Stimulated activated CD4-positive, alpha-beta T cell treated with anti-CD3 and anti-CD28 coated beads, TNF-alpha, amount 100 ng/mL, for 1 hour (primary cell): ENCODE data around the gene CCDC116.
"Not testable (repeated sequence)": the region's sequence is repeated elsewhere in the genome, so short reads cannot be mapped to it uniquely, and the experiment has no call there.

Experiments
- DNase-seq, 3 donors: peaks; one replicate each; pipeline ENCODE4 v3.0.0-alpha.2; 2020; ENCODE audit warnings: low read depth in 3 of 3, low spot score in 1 of 3

CCDC116 gene

DNA sequence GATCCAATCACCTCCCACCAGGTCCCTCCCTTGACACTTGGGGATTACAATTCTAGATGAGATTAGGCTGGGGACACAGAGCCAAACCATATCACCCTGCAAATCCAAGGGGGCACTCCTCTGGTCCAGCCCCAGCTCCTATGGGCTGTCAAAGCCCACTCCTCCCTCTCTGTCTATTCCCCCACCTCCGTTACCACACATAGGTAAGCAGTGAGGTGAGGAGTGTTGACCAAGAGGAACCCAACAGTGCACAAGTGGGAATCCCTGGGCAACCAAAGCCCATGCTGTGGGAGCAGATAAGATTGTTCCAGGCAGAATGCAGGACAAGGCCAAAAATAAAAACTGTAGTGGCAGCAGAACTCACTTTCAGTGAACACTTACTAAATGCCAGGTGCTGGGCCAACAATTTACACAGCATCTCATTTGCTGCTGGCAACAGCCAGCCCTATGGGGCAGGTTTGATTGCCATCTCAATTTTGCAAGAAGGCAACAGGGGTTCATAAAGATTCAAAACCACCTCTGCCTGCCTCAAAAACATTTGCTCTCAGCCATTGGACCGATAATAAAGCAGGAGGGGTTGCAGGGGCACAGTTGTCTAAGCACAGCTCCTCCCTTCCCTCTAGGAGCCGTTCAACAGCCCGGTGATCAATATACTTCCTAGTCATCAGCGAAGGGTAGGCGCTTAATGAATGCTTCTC is 18.4 kb downstream of the CCDC116 start:
- DNase-seq: no peak

DNA sequence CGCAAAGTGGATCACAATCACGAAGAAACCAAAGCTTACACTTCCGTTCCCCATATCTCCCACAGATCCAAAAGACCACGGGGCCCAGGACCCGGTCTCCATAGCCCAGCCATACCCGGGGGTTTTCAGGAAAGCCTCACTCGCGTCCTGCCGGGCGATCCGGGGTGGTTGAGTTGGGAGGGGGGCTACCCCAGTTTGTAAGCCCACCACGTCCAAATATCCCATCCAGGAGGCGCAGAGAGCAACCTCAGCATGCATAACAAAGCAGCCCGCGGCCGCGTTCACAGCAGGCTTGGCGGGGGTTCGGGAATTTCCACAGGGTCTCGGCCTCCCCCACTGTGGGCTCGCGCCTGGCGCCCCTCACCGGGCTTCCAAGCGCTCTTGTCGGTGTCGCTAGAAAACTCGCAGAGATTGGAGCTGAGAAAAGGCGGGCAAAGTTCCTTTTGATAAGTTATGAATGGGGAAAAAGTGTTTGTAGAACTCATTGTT is 19.0 kb downstream of the CCDC116 start:
- no peak for DNase-seq

DNA sequence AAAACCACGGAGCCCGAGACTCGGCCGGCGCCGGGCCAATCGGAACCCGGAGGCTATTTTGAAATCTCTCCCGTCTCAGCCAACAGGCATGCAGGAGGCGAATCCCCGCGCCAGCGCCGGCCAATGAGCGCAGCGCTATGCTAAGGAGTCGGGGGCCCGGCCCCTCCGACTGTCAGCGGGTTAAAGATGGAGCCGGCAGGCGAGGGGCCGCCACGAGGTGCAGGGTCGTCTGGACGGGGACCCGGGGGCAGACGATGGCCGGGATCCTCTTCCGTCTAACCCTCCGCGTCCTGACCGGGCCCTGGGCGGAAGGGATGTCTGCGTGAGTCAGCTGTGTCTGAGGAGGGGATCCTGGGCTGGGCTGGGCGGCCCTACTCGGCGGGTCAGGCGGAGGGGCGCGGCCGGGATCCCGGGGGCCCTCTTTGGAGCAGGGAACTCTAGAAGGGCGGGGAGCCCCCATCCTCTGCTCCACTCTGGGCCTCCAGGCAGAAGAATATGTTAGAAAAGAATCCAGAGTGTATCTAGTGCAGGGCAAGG is 19.5 kb downstream of the CCDC116 start:
- peak in 2 of 3 donors; percentile 59 to 73 for DNase-seq

DNA sequence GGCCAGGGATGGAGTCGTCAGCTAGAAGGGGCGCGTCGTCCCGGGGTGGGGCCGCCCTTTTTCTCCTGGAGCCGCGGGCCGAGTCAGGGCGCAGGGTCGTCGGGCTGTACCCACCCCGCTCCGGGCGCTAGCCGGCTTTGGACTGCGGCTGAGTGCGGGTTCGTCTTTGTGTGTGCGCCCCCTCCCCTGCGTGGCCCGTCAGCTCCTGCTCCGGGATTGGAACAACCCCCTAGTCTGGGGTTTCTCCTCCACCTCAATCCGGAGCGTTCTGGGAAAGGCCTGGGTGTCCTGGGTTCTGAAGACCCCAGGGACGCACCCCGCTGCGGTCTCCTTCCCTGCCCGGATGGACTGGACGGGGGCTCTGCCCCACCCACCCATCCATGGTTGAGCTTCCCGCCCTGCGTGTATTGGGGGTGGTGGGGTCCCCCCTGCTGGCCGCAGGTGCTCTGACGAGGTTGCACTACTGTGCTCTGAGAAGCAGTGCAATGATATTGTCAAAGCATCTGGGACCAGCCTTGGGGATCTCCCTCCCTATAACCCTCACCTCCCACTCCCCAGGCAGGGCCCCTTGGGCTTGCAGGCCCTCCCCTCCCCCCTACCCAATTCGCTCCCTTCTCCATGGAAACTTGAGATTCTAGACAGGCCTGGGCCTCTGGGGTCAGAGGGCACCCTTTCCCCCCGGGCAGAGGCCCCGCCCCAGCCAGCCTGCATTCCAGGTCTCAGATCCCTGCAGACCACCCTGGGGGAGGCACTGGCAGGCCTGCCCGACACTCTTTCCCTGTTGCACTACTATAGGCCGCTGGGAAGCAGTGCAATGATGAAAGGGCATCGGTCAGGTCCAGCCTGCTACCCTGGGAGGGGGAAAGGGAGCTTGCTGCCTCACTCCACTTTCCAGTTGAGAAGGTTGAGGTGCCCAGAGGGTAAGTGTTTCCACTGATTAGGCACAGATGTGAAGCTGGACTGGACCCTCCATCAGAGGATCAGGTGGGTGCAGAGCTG is 20.3 kb downstream of the CCDC116 start:
- DNase-seq: no peak

DNA sequence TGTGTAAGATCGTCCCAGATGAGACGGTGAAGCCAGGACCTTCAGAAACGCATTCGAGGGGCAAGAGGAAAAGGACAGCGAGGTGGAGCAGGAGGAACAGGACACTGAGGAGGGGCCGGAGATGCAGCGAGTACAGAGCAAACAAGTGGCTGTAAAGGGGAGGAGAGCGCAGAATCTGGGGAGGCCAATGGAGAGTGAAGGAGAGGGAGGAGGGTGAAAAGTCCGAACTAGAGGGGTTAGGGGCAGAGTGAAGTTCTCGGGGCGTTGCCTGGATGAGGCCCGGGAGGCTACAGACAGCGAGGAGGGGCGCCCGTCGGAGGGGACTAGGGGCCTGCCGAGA is 24.4 kb downstream of the CCDC116 start:
- DNase-seq: no peak

DNA sequence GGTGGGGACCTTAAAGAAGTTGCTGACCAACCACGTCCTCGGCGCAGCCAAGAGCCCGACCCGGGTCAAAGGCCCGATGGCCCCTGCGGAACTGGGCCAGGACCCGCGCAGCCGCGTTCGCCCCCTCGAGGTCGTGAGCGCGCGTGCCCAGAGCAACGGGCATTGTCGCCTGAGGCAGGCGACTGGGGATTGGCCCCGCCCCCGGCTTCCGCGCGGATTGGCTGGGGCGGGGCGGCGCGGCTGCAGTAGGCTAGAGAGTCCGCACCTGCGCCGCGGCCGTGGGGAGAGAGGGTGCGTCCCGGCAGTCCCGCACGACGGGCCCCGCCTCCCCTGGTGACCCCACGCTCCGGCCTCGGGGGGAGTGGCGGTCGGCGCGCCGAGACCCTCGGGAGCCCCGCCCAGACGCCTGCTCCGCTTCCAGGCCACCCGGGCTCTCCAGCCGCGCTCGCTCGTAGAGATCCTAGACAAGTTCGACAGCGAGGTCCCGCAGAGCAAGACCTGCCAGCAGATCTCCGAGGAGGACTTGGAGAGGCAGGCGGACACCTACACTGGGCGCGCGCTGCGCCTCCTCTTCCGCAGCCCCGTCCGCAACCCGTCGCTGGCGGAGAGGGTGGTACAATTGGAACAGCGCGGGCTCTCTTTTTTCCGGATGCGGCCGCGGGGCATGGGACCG is 24.9 kb downstream of the CCDC116 start:
- peak in 2 of 3 donors; percentile 34 to 69 for DNase-seq

DNA sequence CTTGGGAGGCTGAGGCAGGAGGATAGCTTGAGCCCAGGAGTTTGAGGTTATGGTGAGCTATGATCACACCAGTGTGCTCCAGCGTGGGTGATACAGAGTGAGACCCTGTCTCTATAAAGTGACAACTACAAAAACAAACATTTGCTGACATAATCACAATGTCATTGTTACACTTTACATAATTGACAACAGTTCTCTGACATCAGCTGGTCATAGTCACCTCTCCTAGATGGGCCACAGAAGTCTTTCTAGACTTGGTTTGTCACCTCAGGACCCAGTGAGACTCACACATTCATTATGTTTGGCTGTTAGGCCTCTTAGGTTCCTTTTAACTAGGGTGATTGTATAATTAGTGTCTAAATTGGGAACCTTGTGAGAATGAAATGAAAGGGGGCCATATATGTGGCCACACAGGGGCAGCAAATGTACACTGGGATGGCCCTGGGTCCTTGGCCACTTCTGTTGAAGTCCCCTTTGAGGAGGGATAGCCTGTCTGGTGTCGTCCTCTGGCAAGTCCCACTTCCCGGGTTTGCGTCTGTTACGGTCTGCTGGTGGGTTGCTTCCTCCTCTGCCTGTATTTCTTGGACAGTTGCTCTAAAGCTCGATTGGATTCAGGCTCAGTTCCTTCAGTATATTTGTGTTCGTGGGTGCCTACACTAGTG is 27.4 kb downstream of the CCDC116 start:
- DNase-seq: no peak

DNA sequence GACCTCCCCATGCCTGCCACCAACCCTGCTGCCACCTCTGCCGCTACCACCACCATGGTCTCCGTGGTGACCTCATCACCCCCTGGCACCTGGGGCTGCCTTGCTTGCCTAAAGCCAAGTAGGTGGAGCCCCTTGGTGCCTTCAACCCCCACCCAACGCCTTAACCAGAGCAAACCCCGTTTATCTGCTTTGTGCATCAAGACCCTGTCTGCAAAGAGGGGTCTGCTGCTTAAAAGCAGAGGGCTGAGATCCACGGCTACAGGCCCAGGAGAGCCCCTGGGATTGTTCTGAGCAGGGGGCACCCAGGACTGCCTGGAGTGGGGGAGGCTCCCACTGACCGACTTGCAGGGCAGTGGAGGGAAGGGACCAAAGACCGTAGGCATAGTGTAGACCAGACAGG is 28.3 kb downstream of the CCDC116 start:
- no peak for DNase-seq

DNA sequence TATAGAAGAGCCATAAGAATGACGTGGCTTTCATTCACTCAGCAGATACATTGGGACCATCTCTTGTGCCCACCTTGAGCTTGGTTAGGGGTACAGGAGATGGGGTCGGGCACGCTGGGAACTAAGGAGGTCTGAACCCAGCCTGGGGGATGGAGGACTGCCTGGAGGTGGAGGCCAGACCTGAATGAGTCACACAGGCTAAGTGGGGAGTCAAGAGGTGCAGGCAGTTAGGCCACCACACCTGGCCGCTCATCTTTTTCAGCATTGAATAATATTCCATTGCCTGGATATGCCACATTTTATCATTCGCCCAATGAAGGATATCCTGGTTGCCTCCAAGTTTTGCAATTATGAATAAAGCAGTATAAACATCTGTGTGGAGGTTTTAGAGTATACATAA is 29.4 kb downstream of the CCDC116 start:
- no peak for DNase-seq

DNA sequence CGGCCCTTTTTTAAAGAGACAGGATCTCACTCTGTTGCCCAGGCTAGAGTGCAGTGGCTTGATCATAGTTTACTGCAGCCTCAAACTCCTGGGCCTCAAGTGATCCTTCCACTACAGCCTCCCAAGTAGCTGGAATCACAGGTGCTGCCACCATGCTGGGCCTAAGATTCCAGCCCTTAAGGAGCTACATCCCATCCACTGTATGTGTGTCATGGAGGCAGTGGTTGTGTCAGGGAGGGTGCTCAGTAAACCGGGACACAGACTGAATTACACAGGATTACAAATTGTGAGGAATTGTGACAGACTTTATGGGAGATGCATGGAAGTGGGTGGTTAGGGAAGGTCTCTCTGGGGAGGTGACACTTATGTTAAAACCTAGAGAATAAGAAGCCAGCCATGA is 31.2 kb downstream of the CCDC116 start:
- no peak for DNase-seq

DNA sequence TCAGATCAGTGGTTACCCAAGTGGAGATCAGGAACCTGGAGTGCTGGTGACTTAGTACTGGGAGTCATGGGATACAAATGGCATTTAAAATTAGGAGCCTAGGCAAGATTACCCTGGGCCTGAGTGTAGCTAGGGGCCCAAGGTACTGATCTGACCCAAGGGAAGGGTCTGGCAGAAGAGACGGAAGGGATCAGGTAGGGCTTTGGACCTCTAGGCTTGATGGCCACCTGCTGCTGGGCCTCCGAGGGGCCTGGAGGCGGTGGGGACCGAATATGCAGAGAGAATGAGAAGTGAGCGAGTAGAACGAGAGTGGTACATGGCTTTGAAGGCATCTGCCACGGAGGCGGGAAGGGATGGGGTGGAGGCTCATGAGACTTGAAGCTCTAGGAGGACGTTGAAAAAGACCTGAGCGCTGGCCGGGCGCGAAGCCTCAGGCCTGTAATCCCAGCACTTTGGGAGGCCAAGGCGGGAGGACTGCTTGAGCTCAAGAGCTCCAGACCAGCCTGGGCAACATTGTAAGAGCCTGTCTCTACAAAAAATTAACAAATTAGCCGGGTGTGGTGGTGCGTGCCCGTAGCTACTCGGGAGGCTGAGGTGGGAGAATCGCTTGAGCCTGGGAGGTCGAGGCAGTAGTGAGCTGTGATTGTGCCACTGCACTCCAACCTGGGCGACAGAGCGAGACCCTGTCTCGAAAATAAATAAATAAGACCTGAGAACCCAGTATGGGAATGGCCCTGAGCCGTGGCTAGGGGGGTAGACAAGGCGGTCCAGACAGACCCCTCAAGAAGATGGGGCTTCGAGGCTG is 32.7 kb downstream of the CCDC116 start:
- DNase-seq: no peak

DNA sequence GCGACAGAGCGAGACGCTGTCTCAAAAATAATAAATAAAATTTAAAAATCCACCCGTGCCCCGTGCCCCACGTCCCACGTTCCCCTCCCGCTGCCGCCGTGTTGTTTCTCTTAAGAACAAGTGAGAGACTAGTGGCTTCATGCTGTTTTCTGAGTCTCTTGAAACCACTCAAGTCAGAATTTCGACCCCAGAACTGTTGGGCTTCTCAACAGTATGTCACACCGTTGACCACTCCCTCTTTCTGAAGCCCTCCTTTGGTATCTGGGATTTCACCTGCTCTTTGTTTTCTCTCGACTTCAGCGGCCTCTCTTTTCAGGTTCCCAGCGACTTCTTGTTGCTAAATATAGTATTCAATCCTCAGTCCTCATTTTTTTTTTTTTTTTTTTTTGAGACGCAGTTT is 34.2 kb downstream of the CCDC116 start:
- no peak for DNase-seq

DNA sequence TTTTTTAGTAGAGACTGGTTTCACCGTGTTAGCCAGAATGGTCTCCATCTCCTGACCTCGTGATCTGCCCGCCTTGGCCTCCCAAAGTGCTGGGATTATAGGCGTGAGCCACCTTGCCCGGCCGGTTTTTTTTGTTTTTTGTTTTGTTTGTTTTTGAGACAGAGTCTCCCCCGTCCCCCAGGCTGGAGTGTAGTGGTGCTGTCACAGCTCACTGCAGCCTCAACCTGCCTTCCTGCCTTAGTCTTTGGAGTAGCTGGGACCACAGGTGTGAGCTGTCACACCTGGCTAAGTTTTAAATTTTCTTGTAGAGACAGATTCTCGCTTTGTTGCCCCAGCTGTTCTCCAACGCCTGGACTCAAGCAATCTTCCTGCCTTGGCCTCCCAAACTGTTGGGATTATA is 36.5 kb downstream of the CCDC116 start:
- no peak for DNase-seq

DNA sequence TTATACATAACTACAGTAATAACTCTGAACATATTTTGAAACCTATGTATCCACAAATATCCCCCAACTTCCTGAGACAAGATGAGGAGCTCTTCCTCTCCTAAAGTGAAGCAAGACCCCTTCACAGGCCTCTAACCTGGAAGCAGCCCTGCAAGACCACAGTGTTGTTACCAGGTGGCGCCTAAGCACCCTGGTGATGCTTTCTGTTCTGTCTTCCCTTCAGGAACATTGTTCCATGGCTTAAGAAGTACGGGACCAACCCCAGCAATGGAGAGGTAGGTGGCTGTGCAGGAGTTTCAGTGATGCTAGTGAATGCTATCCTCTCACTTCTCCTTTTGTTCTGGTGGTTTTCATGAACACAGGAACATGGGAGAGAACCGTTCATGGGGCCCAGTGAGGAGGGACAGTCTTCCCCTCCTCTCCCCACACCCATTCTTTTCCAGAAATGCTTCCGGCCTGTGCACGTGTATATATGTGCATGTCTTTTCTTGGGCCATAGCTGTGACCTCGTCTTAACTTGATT is 39.6 kb downstream of the CCDC116 start:
- DNase-seq: no peak

DNA sequence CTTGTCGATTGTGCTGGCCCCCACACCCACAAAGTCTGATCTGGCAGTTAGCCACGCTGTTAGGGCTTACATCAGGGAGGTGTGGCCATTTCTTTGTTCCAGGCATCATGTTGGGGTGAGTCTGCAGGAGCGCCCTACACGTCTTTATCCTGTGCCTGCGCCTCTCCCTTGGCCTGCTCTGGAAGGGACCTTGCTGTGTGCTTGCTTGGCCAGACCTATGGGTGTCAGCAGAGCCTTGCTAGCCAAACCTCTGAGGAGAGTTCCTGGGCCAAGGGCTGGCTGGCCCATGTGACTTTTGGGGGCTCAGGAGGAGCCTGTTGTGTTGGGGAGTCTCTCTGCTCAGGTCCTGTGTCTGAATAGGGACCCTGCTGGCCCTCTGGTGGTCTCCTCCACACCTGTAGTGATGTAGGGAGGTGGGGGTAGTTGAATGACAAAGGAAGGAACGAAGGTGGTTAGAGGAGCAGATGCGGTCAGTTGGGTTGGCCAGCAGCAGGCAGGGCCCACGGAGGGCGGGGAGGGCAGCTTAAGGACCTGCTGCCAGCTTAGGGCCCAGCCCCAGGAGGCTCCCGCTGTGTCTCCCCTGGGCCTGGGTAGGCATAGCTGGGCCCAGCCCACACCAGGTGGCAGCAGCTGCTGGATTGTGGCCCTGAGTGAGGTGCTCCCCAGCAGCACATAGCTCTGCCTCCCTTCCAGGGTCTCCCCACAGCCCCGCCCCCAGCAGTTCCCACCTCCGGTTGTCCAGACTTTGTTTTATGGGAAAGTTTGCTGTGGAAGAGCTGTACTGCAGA is 41.2 kb downstream of the CCDC116 start:
- no peak for DNase-seq

DNA sequence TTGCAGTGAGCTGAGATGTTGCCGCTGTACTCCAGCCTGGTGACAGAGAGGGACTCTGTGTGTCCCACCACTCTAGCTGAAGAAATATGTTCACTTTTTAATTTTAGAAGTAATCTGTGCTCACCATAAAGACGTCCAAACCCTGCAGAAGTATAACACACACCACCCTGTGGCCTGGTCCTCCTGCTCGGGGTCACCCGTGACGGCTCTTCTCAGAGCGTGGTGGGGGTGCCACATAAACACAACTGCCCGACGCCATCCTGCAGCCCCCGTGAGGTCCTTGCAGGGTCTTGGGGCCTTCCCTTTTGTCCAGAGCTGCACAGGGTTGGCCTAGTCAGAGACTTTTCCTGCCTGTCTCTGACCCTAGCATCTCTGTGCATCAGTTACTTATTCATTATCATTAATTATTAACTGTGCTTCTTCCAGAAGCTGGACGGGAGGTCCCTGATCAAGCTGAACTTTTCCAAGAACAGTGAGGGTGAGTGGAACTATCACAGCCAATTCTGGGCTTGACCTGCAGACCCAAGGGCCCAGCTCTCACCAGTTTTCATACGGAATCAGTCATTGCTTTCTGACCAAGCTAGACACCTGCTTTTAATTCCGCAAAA is 42.2 kb downstream of the CCDC116 start:
- DNase-seq: no peak

DNA sequence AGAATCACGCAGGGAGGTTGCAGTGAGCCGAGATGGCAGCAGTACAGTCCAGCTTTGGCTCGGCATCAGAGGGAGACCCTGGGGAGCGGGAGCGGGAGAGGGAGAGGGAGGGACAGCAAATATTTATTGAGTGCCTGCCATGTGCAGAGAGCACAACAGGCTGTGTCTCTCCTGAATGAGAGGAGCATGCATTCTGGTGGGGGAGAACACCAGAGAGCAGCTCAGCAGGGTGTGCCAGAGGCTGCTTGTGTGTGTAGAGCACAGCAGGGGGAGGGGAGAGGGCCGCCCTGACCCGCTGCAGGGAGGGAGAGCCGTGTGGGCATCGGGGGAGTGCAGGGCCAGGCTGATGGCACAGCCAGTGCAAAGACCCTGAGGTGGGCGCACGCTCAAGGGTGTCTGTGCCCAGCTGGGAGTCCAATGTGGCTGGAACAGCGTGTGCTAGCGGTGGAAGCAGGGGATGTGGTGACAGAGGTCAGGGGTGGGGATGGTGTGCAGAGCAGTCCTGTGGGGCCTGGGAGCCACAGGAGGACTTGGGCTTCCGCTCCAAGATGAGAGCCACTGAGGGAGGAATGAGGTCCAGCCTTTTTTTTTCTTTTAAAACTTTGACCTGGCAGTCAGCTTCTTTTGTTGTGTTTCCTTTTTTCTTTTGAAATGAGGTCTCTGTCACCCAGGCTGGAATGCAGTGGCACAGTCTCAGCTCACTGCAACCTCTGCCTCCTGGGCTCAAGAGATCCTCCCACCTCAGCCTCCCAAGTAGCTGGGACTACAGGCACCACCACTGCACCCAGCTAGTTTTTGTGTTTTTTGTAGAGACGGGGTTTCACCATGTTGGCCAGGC is 45.3 kb downstream of the CCDC116 start:
- DNase-seq: no peak

DNA sequence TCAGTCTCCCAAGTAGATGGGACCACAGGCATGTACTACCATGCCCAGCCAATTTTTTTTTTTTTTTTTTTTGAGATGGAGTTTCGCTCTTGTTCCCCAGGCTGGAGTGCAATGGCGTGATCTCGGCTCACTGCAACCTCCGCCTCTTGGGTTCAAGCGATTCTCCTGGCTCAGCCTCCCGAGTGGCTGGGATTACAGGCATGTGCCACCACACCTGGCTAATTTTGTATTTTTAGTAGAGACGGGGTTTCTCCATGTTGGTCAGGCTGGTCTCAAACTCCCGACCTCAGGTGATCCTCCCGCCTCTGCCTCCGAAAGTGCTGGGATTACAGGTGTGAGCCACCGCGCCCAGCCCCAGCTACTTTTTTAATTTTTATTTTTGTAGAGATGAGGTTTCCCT is 46.3 kb downstream of the CCDC116 start:
- DNase-seq: not testable (repeated sequence)
